ENCODE data around the gene MKKS.

The MKKS gene

DNA sequence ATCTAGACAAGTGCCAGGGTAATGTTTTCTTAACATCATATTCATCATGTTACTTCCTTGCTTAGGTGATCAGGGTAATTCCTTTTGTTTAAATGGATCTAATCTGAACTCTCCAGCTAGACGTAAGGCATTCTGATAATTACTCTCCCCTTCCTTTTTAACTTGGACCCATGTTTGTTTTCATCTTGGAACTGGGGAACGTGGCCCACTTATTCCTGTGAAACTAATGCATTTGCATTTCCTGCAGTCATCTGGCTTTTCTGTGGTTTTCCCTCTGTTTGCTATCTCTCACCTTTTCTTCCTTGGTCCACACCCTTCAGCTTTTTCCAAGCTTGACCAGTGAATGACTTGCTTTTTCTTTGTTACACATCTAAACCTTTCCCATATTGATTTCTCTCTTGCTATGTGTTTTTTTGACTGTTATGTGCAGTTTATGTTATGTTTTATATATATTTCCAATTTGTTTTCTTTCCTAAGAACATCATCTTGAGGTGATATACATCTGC lies 34.4 kb upstream of the MKKS start:
- Histone ChIP-seq H3K23ac (ENCODE audit: low read depth, low read length, poor library complexity) (no peak overlapping the region), H4K91ac (ENCODE audit: low read depth, low read length, poor library complexity) (no peak overlapping the region), H2BK120ac (ENCODE audit: low read depth, low read length) (no peak overlapping the region), H3K4ac (ENCODE audit: low read length) (no peak overlapping the region), H3K27me3 (ENCODE audit: control insufficient read depth in 3 of 3, insufficient read depth in 3 of 3, low read depth in 1 of 3, low read length in 3 of 3) (no peaks in the 10 kb centered on the region), H3K4me2 (ENCODE audit: insufficient read depth, low read length, poor library complexity, severe bottlenecking) (no peak overlapping the region), H3K9ac (ENCODE audit: low read depth, low read length, poor library complexity) (no peak overlapping the region), H4K8ac (ENCODE audit: low read depth, low read length) (no peak overlapping the region), H2BK5ac (ENCODE audit: low read length) (no peak overlapping the region), H3K27ac (replicated peaks; ENCODE audit: low read length) (peak overlapping the region; percentile 81), H2BK12ac (ENCODE audit: low read length) (no peak overlapping the region), H2BK15ac (ENCODE audit: low read length) (no peak overlapping the region), H3K4me3 (ENCODE audit: low read length in 2 of 2) (no peak overlapping the region), H3K9me3 (replicated peaks in 1 of 2; ENCODE audit: control insufficient read depth in 2 of 2, insufficient read depth in 1 of 2, low read depth in 1 of 2, low read length in 2 of 2) (peaks cover 0 to 13% of the 10 kb centered on the region in 2 donors), H3K79me1 (ENCODE audit: low read depth, low read length) (no peaks in the 10 kb centered on the region), H3K18ac (ENCODE audit: low read length) (no peak overlapping the region), H2AK5ac (ENCODE audit: low read depth, low read length) (no peak overlapping the region), H3K36me3 (replicated peaks in 1 of 2; ENCODE audit: control insufficient read depth in 2 of 2, insufficient read depth in 2 of 2, low read length in 2 of 2) (no peaks in the 10 kb centered on the region), H2AFZ (ENCODE audit: low read length) (no peak overlapping the region), H3K14ac (ENCODE audit: low read length) (no peak overlapping the region), H3K4me1 (ENCODE audit: control insufficient read depth in 2 of 2, insufficient read depth in 1 of 2, low read depth in 1 of 2, low read length in 2 of 2) (peaks cover 23 to 29% of the 10 kb centered on the region in 2 donors)
- DNase-seq (ENCODE audit: low spot score), result no peak
- WGBS, 2 donors (ENCODE audit: extremely low coverage in 2 of 2, insufficient read length in 2 of 2, insufficient replicate concordance in 1 of 2), result no CpG with 5 or more reads among the region's 2 CpGs

DNA sequence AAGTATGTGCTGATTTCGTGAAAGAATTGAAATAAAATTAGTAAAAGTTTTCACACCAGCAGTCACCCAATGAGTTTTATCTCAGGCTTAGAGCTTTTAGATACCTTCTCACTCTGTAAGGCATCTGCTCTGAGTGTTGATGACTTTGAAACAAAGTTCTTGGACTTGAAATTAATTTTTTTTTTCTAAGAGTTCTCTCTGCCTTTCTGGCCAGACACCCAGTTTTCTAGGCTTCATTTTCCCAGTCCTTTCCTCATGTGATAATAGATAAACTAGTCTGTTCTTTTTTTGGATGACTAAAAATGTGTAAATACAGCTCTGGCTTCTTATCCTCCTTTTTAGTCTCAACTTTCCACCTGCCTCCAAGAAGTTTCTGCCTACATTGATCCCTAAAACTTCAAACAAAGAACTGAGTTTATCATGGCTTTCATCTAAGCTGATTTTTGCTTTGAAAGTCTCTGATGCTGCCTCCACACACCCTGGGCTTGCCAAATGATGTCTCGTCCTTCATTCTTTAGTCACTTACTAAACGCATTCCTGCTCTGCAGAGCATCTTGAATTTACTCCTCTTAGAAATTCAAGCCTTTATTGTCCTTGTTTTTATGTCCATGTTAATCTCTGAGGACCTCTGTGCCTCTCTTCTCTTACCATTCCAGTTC lies 33.8 kb upstream of the MKKS start:
- H3K23ac ChIP-seq (ENCODE audit: low read depth, low read length, poor library complexity), result no peak overlapping the region
- no CpG with 5 or more reads among the region's 3 CpGs for WGBS, 2 donors (ENCODE audit: extremely low coverage in 2 of 2, insufficient read length in 2 of 2, insufficient replicate concordance in 1 of 2)
- H3K9me3 ChIP-seq (replicated peaks in 1 of 2; ENCODE audit: control insufficient read depth in 2 of 2, insufficient read depth in 1 of 2, low read depth in 1 of 2, low read length in 2 of 2), result peaks cover 0 to 16% of the 10 kb centered on the region in 2 donors

DNA sequence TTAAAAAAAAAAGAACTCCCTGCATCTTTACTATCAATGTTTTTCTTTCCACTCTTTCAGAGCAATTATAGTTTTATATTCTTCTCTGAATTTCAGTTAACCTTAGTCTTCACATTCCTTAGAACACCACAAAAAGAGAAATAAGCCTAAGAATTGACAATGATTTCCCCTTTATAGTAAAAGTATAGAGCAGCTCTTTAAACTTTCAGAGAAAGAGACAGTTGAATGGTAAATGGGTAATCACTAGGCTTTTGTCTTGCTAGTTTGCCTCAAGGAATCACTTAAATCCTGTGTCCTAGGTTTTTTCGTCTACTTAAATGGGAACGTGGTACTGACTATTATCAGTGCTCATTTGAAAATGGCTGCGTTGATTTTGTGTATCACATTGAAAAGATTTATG lies 32.8 kb upstream of the MKKS start:
- Histone ChIP-seq H2BK5ac (ENCODE audit: low read length) (no peak overlapping the region), H2AFZ (ENCODE audit: low read length) (peak overlapping the region; percentile 75), H4K8ac (ENCODE audit: low read depth, low read length) (no peak overlapping the region), H2BK12ac (ENCODE audit: low read length) (no peak overlapping the region), H3K14ac (ENCODE audit: low read length) (no peak overlapping the region), H3K4me3 (ENCODE audit: low read length in 2 of 2) (no peak overlapping the region), H3K27me3 (ENCODE audit: control insufficient read depth in 3 of 3, insufficient read depth in 3 of 3, low read depth in 1 of 3, low read length in 3 of 3) (no peaks in the 10 kb centered on the region), H3K9me3 (replicated peaks in 1 of 2; ENCODE audit: control insufficient read depth in 2 of 2, insufficient read depth in 1 of 2, low read depth in 1 of 2, low read length in 2 of 2) (peaks cover 0 to 16% of the 10 kb centered on the region in 2 donors), H2BK15ac (ENCODE audit: low read length) (no peak overlapping the region), H3K79me1 (ENCODE audit: low read depth, low read length) (no peaks in the 10 kb centered on the region), H2AK5ac (ENCODE audit: low read depth, low read length) (no peak overlapping the region), H3K18ac (ENCODE audit: low read length) (no peak overlapping the region), H3K4me2 (ENCODE audit: insufficient read depth, low read length, poor library complexity, severe bottlenecking) (no peak overlapping the region), H3K23ac (ENCODE audit: low read depth, low read length, poor library complexity) (no peak overlapping the region), H2BK120ac (ENCODE audit: low read depth, low read length) (no peak overlapping the region), H3K36me3 (replicated peaks in 1 of 2; ENCODE audit: control insufficient read depth in 2 of 2, insufficient read depth in 2 of 2, low read length in 2 of 2) (no peaks in the 10 kb centered on the region), H3K4ac (ENCODE audit: low read length) (no peak overlapping the region), H3K4me1 (ENCODE audit: control insufficient read depth in 2 of 2, insufficient read depth in 1 of 2, low read depth in 1 of 2, low read length in 2 of 2) (peaks cover 22 to 29% of the 10 kb centered on the region in 2 donors), H4K91ac (ENCODE audit: low read depth, low read length, poor library complexity) (no peak overlapping the region), H3K27ac (replicated peaks; ENCODE audit: low read length) (peak overlapping the region; percentile 61), H3K9ac (ENCODE audit: low read depth, low read length, poor library complexity) (no peak overlapping the region)
- DNase-seq (ENCODE audit: low spot score), result no peak
- WGBS, 2 donors (ENCODE audit: extremely low coverage in 2 of 2, insufficient read length in 2 of 2, insufficient replicate concordance in 1 of 2), result no CpG with 5 or more reads among the region's 3 CpGs

More for the DNA sequence above, 33.8 kb upstream of the MKKS start:
- no peak overlapping the region for H3K4ac ChIP-seq (ENCODE audit: low read length)
- peak overlapping the region; percentile 81 for H3K27ac ChIP-seq (replicated peaks; ENCODE audit: low read length)
- H3K36me3 ChIP-seq (replicated peaks in 1 of 2; ENCODE audit: control insufficient read depth in 2 of 2, insufficient read depth in 2 of 2, low read length in 2 of 2), result no peaks in the 10 kb centered on the region
- no peak overlapping the region for H3K9ac ChIP-seq (ENCODE audit: low read depth, low read length, poor library complexity)
- H2AK5ac ChIP-seq (ENCODE audit: low read depth, low read length), result no peak overlapping the region
- H2BK12ac ChIP-seq (ENCODE audit: low read length), result no peak overlapping the region
- H4K8ac ChIP-seq (ENCODE audit: low read depth, low read length), result no peak overlapping the region
- H3K79me1 ChIP-seq (ENCODE audit: low read depth, low read length), result no peaks in the 10 kb centered on the region
- no peak overlapping the region for H3K18ac ChIP-seq (ENCODE audit: low read length)
- no peak overlapping the region for H2BK120ac ChIP-seq (ENCODE audit: low read depth, low read length)
- H2BK5ac ChIP-seq (ENCODE audit: low read length), result no peak overlapping the region
- no peak overlapping the region for H4K91ac ChIP-seq (ENCODE audit: low read depth, low read length, poor library complexity)
- H3K27me3 ChIP-seq (ENCODE audit: control insufficient read depth in 3 of 3, insufficient read depth in 3 of 3, low read depth in 1 of 3, low read length in 3 of 3), result no peaks in the 10 kb centered on the region
- peaks cover 23 to 29% of the 10 kb centered on the region in 2 donors for H3K4me1 ChIP-seq (ENCODE audit: control insufficient read depth in 2 of 2, insufficient read depth in 1 of 2, low read depth in 1 of 2, low read length in 2 of 2)
- DNase-seq (ENCODE audit: low spot score), result no peak
- H2BK15ac ChIP-seq (ENCODE audit: low read length), result no peak overlapping the region
- no peak overlapping the region for H3K14ac ChIP-seq (ENCODE audit: low read length)
- H2AFZ ChIP-seq (ENCODE audit: low read length), result peak overlapping the region; percentile 75
- H3K4me2 ChIP-seq (ENCODE audit: insufficient read depth, low read length, poor library complexity, severe bottlenecking), result no peak overlapping the region
- H3K4me3 ChIP-seq (ENCODE audit: low read length in 2 of 2), result no peak overlapping the region

DNA sequence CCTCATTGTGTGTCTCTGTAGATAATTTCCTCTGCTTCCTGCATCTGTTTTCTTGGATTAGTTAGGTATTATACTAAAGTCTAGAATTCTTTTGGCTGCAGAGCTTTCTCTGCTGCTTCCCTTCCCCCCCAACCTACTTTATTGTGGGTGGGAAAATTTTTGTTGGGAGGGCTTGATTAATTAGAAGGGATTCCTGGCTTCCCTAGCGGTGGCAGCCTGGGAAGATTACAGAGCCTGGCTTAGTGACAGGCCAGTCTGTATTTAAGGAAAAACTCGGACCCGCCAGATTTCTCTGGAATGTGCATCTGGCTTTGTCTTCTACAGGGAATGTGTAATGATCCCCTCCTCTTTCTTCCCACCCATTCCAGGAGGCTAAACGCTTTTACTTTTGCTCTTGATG lies 32.3 kb upstream of the MKKS start:
- no peaks in the 10 kb centered on the region for H3K79me1 ChIP-seq (ENCODE audit: low read depth, low read length)
- DNase-seq (ENCODE audit: low spot score), result peak; percentile 82
- no peak overlapping the region for H2AK5ac ChIP-seq (ENCODE audit: low read depth, low read length)
- H3K36me3 ChIP-seq (replicated peaks in 1 of 2; ENCODE audit: control insufficient read depth in 2 of 2, insufficient read depth in 2 of 2, low read length in 2 of 2), result no peaks in the 10 kb centered on the region
- H3K18ac ChIP-seq (ENCODE audit: low read length), result no peak overlapping the region
- H3K14ac ChIP-seq (ENCODE audit: low read length), result no peak overlapping the region
- H3K4ac ChIP-seq (ENCODE audit: low read length), result no peak overlapping the region
- H2BK15ac ChIP-seq (ENCODE audit: low read length), result no peak overlapping the region
- no peak overlapping the region for H2BK5ac ChIP-seq (ENCODE audit: low read length)
- H3K9ac ChIP-seq (ENCODE audit: low read depth, low read length, poor library complexity), result no peak overlapping the region
- H4K8ac ChIP-seq (ENCODE audit: low read depth, low read length), result no peak overlapping the region
- H3K27me3 ChIP-seq (ENCODE audit: control insufficient read depth in 3 of 3, insufficient read depth in 3 of 3, low read depth in 1 of 3, low read length in 3 of 3), result no peaks in the 10 kb centered on the region
- no peak overlapping the region for H3K4me3 ChIP-seq (ENCODE audit: low read length in 2 of 2)
- peak overlapping the region; percentile 94 for H3K27ac ChIP-seq (replicated peaks; ENCODE audit: low read length)
- H2AFZ ChIP-seq (ENCODE audit: low read length), result peak overlapping the region; percentile 75
- no peak overlapping the region for H2BK12ac ChIP-seq (ENCODE audit: low read length)
- no CpG with 5 or more reads among the region's 4 CpGs for WGBS, 2 donors (ENCODE audit: extremely low coverage in 2 of 2, insufficient read length in 2 of 2, insufficient replicate concordance in 1 of 2)
- peaks cover 0 to 13% of the 10 kb centered on the region in 2 donors for H3K9me3 ChIP-seq (replicated peaks in 1 of 2; ENCODE audit: control insufficient read depth in 2 of 2, insufficient read depth in 1 of 2, low read depth in 1 of 2, low read length in 2 of 2)
- H3K4me2 ChIP-seq (ENCODE audit: insufficient read depth, low read length, poor library complexity, severe bottlenecking), result no peak overlapping the region
- no peak overlapping the region for H3K23ac ChIP-seq (ENCODE audit: low read depth, low read length, poor library complexity)
- no peak overlapping the region for H2BK120ac ChIP-seq (ENCODE audit: low read depth, low read length)
- peaks cover 20 to 29% of the 10 kb centered on the region in 2 donors for H3K4me1 ChIP-seq (ENCODE audit: control insufficient read depth in 2 of 2, insufficient read depth in 1 of 2, low read depth in 1 of 2, low read length in 2 of 2)
- no peak overlapping the region for H4K91ac ChIP-seq (ENCODE audit: low read depth, low read length, poor library complexity)

Data from neuronal stem cell (in vitro differentiated cells).